Measurements from ENCODE around the gene CRPPA. TPM values are rescaled to one million over a fixed set of nuclear protein-coding genes. Genes with fewer than 3 reads are reported as not detected.
A peak's percentile ranks its signal among the peaks of the same experiment; 100 is the strongest.

CRPPA gene
- total and polyA plus RNA-seq, 2 of the 4 experiments (the other 2 are of a cell fraction) = 0.67 to 1.3 TPM

- Histone ChIP-seq H3K4me1 (ENCODE audit: control insufficient read depth, insufficient read depth, low read length) (peaks cover 5% of the 10 kb centered on the region), H3K18ac (ENCODE audit: low read depth, low read length) (no peak overlapping the region), H3K9me3 (ENCODE audit: control insufficient read depth, insufficient read depth, low read length) (no peaks in the 10 kb centered on the region), H3K9ac (ENCODE audit: low read depth, low read length) (no peak overlapping the region), H2BK5ac (ENCODE audit: low read depth, low read length, poor library complexity, severe bottlenecking) (no peak overlapping the region), H3K9me1 (ENCODE audit: insufficient read depth, low read length) (peaks cover 5% of the 10 kb centered on the region; the same call in 1 of the 2 replicates), H3K4me2 (ENCODE audit: low read depth, low read length) (no peak overlapping the region; the same call in 1 of the 2 replicates), H4K20me1 (ENCODE audit: insufficient read depth, low read length) (no peaks in the 10 kb centered on the region), H2AFZ (replicated peaks; ENCODE audit: low read length, poor library complexity) (no peak overlapping the region), H2AK5ac (ENCODE audit: low read depth, low read length) (no peak overlapping the region), H3K23ac (ENCODE audit: low read depth, low read length) (no peak overlapping the region), H3K27me3 (ENCODE audit: control insufficient read depth, insufficient read depth, low read length) (no peaks in the 10 kb centered on the region), H4K5ac (ENCODE audit: low read depth, low read length) (no peak overlapping the region), H2BK120ac (ENCODE audit: low read depth, low read length) (no peak overlapping the region), H3K27ac (ENCODE audit: insufficient read depth, low read length) (no peak overlapping the region), H3K36me3 (ENCODE audit: control insufficient read depth, insufficient read depth, low read length) (no peaks in the 10 kb centered on the region), H4K91ac (ENCODE audit: insufficient read depth, low read depth, low read length) (no peak overlapping the region), H3K4ac (ENCODE audit: low read depth, low read length) (no peak overlapping the region), H4K8ac (ENCODE audit: low read depth in 2 of 2, low read length in 2 of 2) (no peak overlapping the region), H3K56ac (ENCODE audit: extremely low read depth, insufficient read depth, low read length) (no peak overlapping the region), H3K79me1 (ENCODE audit: low read depth in 1 of 2, low read length in 2 of 2) (peaks cover 7 to 8% of the 10 kb centered on the region in 2 experiments; a peak in 2 of 4 replicates), H3K14ac (replicated peaks; ENCODE audit: low read depth, low read length) (no peak overlapping the region), H2AK9ac (replicated peaks; ENCODE audit: low read depth, low read length, poor library complexity) (no peak overlapping the region), H3K4me3 (ENCODE audit: insufficient read depth, low read depth, low read length) (no peak overlapping the region), H2BK15ac (ENCODE audit: low read depth, low read length) (no peak overlapping the region), H2BK20ac (ENCODE audit: low read depth, low read length) (no peak overlapping the region)
- WGBS, 2 experiments (ENCODE audit: extremely low coverage in 2 of 2, insufficient read length in 1 of 2) = no CpG with 5 or more reads among the region's 7 CpGs
- BruUV-seq (replicated peaks) = no TSS peak
- dilution Hi-C loops (cut with HindIII; ENCODE audit: low sequenced_read_pairs, unreplicated experiment) (no loop called here), in situ Hi-C loops (cut with MboI; ENCODE audit: low sequenced_read_pairs) (no loop called here), intact Hi-C loops (cut with micrococcal nuclease) (no loop called here)
- TF ChIP-seq ELK1 (IDR thresholded peaks at IDR 0.05; ENCODE audit: borderline replicate concordance, low read depth, low read length) = no peak
- TF ChIP-seq MXI1 (IDR thresholded peaks at IDR 0.05; ENCODE audit: borderline replicate concordance, low read depth, low read length) = no peak
- TF ChIP-seq FOS (IDR thresholded peaks at IDR 0.05; ENCODE audit: low read depth, low read length) = peak; percentile 53; the same call in 1 of the 2 replicates
- TF ChIP-seq, protein P1, sequence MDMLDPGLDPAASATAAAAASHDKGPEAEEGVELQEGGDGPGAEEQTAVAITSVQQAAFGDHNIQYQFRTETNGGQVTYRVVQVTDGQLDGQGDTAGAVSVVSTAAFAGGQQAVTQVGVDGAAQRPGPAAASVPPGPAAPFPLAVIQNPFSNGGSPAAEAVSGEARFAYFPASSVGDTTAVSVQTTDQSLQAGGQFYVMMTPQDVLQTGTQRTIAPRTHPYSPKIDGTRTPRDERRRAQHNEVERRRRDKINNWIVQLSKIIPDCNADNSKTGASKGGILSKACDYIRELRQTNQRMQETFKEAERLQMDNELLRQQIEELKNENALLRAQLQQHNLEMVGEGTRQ (IDR thresholded peaks at IDR 0.05; ENCODE audit: low read depth, low read length) = no peak
- TF ChIP-seq NFE2L2 (IDR thresholded peaks at IDR 0.05; ENCODE audit: low read depth, low read length) = peak; percentile 66; the same call in 1 of the 2 replicates
- TF ChIP-seq RCOR1 (IDR thresholded peaks at IDR 0.05; ENCODE audit: insufficient replicate concordance, low read length) = no peak
- TF ChIP-seq, protein P2, sequence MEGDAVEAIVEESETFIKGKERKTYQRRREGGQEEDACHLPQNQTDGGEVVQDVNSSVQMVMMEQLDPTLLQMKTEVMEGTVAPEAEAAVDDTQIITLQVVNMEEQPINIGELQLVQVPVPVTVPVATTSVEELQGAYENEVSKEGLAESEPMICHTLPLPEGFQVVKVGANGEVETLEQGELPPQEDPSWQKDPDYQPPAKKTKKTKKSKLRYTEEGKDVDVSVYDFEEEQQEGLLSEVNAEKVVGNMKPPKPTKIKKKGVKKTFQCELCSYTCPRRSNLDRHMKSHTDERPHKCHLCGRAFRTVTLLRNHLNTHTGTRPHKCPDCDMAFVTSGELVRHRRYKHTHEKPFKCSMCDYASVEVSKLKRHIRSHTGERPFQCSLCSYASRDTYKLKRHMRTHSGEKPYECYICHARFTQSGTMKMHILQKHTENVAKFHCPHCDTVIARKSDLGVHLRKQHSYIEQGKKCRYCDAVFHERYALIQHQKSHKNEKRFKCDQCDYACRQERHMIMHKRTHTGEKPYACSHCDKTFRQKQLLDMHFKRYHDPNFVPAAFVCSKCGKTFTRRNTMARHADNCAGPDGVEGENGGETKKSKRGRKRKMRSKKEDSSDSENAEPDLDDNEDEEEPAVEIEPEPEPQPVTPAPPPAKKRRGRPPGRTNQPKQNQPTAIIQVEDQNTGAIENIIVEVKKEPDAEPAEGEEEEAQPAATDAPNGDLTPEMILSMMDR (conservative IDR thresholded peaks at IDR 0.05; ENCODE audit: low read depth, low read length) = no peak
- TF ChIP-seq POLR2A (IDR thresholded peaks at IDR 0.05; ENCODE audit: low read depth, low read length) = no peak
- 0 out of 2 replicates have a peak, but pooled peaks have one; percentile 16 for TF ChIP-seq MAFK (IDR thresholded peaks at IDR 0.05; ENCODE audit: low read depth, low read length)
- ATAC-seq (ENCODE audit: low read depth) (no peak), DNase-seq (peak; percentile 67)
- POLR2A ChIA-PET (ENCODE audit: unreplicated experiment) = no interaction called here
- CTCF ChIA-PET = interaction anchor here (0.6 kb wide), 5 partner anchors 130 to 602 kb away, joined by 3 to 4 read pairs (median 4); no protein-coding TSS in a partner anchor
Measured at GRCh38 chr7:16416289-16417282, 4.8 kb downstream of the CRPPA start.

Measured in IMR-90 (cell line).